ENCODE results near the gene TAS2R1.
"Not testable (repeated sequence)": the region's sequence is repeated elsewhere in the genome, so short reads cannot be mapped to it uniquely, and the experiment has no call there.

- not testable (repeated sequence) for TF ChIP-seq POLR2A (IDR thresholded peaks at IDR 0.05)
- TF ChIP-seq, protein P1, sequence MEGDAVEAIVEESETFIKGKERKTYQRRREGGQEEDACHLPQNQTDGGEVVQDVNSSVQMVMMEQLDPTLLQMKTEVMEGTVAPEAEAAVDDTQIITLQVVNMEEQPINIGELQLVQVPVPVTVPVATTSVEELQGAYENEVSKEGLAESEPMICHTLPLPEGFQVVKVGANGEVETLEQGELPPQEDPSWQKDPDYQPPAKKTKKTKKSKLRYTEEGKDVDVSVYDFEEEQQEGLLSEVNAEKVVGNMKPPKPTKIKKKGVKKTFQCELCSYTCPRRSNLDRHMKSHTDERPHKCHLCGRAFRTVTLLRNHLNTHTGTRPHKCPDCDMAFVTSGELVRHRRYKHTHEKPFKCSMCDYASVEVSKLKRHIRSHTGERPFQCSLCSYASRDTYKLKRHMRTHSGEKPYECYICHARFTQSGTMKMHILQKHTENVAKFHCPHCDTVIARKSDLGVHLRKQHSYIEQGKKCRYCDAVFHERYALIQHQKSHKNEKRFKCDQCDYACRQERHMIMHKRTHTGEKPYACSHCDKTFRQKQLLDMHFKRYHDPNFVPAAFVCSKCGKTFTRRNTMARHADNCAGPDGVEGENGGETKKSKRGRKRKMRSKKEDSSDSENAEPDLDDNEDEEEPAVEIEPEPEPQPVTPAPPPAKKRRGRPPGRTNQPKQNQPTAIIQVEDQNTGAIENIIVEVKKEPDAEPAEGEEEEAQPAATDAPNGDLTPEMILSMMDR (IDR thresholded peaks at IDR 0.05), result not testable (repeated sequence)
Measured at GRCh38 chr5:9598329-9598728, 31.8 kb downstream of the TAS2R1 start.

All from vagina (tissue), 2 donors.